Ascending aorta (tissue), 2 donors: ENCODE measurements around the gene DAB1. TPM values are rescaled to one million over a fixed set of nuclear protein-coding genes. Genes with fewer than 3 reads are reported as not detected.

Experiments
- DNase-seq, 2 donors: peaks; one replicate each; pipeline ENCODE4 v3.0.0-alpha.2; 2019; ENCODE audit warnings: low spot score in 2 of 2
- H3K27ac ChIP-seq, 2 donors: fragments of 200-600 bp; sonication (generic); one replicate each; pipeline ENCODE4 v1.5.1; 2016 to 2017; ENCODE audit warnings: mild to moderate bottlenecking in 1 of 2
- H3K27me3 ChIP-seq: fragments of 200-600 bp; sonication (generic); one replicate; pipeline ENCODE4 v1.5.1; 2017
- H3K36me3 ChIP-seq, 2 donors: fragments of 200-600 bp; sonication (generic); one replicate each; pipeline ENCODE4 v1.5.1; 2016
- H3K4me1 ChIP-seq, 2 donors: fragments of 200-600 bp; sonication (generic); one replicate each; pipeline ENCODE4 v1.5.1; 2016 to 2017; ENCODE audit warnings: mild to moderate bottlenecking in 1 of 2
- H3K4me3 ChIP-seq, 2 donors: fragments of 200-600 bp; sonication (generic); one replicate each; pipeline ENCODE4 v1.5.1; 2016 to 2017; ENCODE audit warnings: mild to moderate bottlenecking in 1 of 2
- H3K9me3 ChIP-seq, 2 donors: fragments of 200-600 bp; sonication (generic); one replicate each; pipeline ENCODE4 v1.5.1; 2016
- intact Hi-C: fragments of 100-400 bp; cut with DNase I; formaldehyde crosslinking; loops from one replicate; pipeline ENCODE4 v1.15.1; 2023
- total RNA-seq: library from RNA; depleted of rRNA; stranded (reverse); fragments of >200 nt; gene quantifications from one replicate; pipeline ENCODE4 v1.1.0, GENCODE V29; 2016
- TF ChIP-seq, protein P1 (sequence below), 3 experiments: fragments of 200-600 bp in 2 of 3; fragments of 450-650 bp in 1 of 3; sonication (generic) in 2 of 3; IDR thresholded peaks; one replicate each; pipeline ENCODE4 v1.5.1; 2016 to 2019; ENCODE audit warnings: antibody characterized with exemption in 3 of 3, mild to moderate bottlenecking in 1 of 3, moderate library complexity in 1 of 3

DAB1 gene
- total RNA-seq, 1 donor from 2014 or later, result not detected

DNA sequence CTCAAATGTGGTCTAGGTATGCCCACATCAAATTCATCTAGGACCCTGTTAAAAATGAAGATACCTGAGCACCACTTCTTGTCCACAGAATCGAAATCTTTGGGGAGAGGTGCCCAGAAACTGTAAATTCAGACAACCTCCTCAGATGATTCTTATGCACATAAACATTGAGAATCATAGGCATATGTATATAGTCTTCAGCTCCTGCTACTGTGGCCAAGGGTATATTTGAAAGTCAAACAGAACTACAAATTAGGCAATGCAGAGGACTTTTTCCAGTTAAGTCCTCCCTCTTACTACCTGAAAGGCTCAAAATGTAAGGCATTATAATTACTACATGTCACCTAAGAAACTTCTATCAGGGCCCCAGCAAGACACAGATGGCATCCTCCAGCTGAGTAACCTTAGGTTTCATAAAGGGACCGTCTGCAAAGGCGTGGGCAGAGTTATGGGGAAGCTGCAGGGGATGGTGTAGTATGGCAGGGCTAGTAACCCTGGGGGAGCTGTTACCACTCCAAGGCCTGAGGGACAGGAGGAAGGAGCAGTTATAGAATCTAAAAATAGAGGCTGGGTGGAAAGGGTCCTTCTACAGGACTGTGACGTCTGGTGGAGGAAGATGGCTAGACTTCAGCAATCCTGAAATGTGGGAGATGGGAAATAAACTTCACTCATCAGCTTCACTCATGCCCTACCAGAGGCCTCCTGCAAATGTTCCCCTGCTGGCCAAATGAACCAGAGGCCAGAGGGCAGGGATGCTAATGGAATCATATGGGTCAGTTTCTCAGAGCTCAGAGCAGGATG is 46.3 kb downstream of the DAB1 start:
- H3K27me3 ChIP-seq, result no peaks in the 10 kb centered on the region
- no peak overlapping the region for H3K27ac ChIP-seq
- H3K9me3 ChIP-seq, result no peaks in the 10 kb centered on the region
- intact Hi-C loops, result no loop called here
- no peak overlapping the region for H3K4me3 ChIP-seq
- no peaks in the 10 kb centered on the region for H3K4me1 ChIP-seq
- no peak for DNase-seq
- TF ChIP-seq, protein P1, sequence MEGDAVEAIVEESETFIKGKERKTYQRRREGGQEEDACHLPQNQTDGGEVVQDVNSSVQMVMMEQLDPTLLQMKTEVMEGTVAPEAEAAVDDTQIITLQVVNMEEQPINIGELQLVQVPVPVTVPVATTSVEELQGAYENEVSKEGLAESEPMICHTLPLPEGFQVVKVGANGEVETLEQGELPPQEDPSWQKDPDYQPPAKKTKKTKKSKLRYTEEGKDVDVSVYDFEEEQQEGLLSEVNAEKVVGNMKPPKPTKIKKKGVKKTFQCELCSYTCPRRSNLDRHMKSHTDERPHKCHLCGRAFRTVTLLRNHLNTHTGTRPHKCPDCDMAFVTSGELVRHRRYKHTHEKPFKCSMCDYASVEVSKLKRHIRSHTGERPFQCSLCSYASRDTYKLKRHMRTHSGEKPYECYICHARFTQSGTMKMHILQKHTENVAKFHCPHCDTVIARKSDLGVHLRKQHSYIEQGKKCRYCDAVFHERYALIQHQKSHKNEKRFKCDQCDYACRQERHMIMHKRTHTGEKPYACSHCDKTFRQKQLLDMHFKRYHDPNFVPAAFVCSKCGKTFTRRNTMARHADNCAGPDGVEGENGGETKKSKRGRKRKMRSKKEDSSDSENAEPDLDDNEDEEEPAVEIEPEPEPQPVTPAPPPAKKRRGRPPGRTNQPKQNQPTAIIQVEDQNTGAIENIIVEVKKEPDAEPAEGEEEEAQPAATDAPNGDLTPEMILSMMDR (IDR thresholded peaks at IDR 0.05), result no peak
- H3K36me3 ChIP-seq, result no peaks in the 10 kb centered on the region

DNA sequence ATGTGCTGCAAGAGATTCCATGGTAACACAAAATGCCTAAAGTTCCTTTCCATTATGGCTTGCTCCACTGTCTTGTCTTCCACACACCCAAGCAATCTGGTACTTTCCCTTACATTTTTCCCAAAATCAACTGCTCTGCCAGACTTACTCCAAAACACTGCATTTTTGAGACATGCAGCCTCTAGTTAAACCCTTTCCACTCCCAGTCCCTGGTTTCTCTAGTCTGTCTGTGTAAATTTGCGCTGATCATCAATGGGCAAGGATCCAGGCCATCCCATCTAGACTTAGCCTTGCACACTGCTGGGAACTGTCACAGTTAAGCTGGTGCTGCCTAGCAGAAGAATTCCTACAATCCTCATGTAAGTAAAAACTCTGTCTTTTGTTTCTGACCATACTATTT is 47.8 kb downstream of the DAB1 start:
- intact Hi-C loops, result no loop called here
- DNase-seq, result no peak
- no peak overlapping the region for H3K27ac ChIP-seq
- no peaks in the 10 kb centered on the region for H3K4me1 ChIP-seq
- H3K27me3 ChIP-seq, result no peaks in the 10 kb centered on the region
- H3K4me3 ChIP-seq, result no peak overlapping the region
- no peaks in the 10 kb centered on the region for H3K36me3 ChIP-seq
- TF ChIP-seq, protein P1 (IDR thresholded peaks at IDR 0.05), result no peak
- no peaks in the 10 kb centered on the region for H3K9me3 ChIP-seq

DNA sequence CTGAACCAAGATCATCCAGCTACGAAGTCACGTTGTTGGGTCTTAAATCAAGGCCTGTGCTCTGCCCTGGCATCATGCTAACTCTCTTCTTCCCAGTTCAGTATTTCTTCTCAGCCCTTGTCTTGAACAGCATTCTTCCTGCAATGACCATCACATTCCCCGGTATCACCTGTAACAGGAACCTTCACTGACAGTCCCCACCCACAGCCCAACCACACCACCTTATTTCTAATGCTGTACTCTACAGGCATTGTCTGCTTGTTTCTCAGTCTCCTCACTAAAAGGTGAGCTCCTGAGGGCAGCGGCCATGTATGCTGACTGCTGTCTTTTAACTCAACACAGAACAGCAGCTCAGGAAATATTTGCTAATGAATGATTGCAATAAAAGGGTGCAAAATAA is 54.0 kb downstream of the DAB1 start:
- no peaks in the 10 kb centered on the region for H3K36me3 ChIP-seq
- intact Hi-C loops, result no loop called here
- no peak overlapping the region for H3K27ac ChIP-seq
- H3K4me1 ChIP-seq, result no peaks in the 10 kb centered on the region
- no peaks in the 10 kb centered on the region for H3K27me3 ChIP-seq
- no peaks in the 10 kb centered on the region for H3K9me3 ChIP-seq
- no peak overlapping the region for H3K4me3 ChIP-seq
- DNase-seq, result no peak
- TF ChIP-seq, protein P1 (IDR thresholded peaks at IDR 0.05), result no peak

DNA sequence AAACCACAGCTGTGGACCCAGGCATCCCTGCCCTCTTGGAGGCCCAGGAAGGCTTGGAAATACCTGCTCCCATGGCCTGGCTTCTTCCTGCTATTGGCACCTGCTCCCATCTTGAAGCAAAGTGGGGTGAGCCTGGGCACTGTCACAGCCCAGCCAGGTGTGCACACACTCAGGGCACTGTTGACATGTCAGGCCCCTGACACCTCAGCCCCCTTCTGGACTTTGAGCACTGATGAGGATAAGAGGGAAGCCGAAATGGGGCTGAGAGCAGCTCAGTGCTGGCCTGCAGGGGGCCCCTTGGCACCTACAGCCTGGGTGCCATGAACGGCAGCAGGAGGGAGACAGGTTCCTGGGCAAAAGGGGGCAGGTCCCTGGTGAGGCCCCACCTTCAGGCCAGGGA is 55.9 kb downstream of the DAB1 start:
- intact Hi-C loops, result no loop called here
- Histone ChIP-seq H3K4me1 (no peaks in the 10 kb centered on the region), H3K4me3 (no peak overlapping the region), H3K27ac (no peak overlapping the region), H3K36me3 (no peaks in the 10 kb centered on the region), H3K27me3 (no peaks in the 10 kb centered on the region), H3K9me3 (no peaks in the 10 kb centered on the region)
- DNase-seq, result no peak
- TF ChIP-seq, protein P1 (IDR thresholded peaks at IDR 0.05), result no peak

DNA sequence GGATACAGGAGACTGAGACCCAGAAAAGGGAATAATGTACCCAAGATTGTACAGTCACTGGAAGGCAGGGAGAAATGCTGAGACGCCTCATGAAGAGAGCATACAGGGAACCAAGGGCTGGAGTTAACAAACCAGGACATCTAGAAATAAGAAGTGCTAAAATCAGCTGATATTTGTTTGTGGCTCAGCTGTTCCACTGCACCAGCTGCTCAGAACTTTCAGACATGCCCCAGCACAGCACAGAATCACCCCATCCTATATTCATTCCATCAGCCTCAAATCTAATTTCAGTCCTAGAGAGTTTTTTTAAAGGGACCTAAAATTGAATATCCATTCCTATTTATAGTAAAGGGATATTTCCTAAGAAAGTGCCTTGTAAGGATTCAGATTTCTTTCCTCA is 60.2 kb downstream of the DAB1 start:
- no peak for DNase-seq
- no peaks in the 10 kb centered on the region for H3K36me3 ChIP-seq
- peaks cover under 1% of the 10 kb centered on the region in 2 donors for H3K9me3 ChIP-seq
- H3K4me3 ChIP-seq, result no peak overlapping the region
- no peaks in the 10 kb centered on the region for H3K27me3 ChIP-seq
- no peak overlapping the region for H3K27ac ChIP-seq
- no peaks in the 10 kb centered on the region for H3K4me1 ChIP-seq
- intact Hi-C loops, result no loop called here
- TF ChIP-seq, protein P1 (IDR thresholded peaks at IDR 0.05), result no peak
